PFSK-1 (cell line): Measurements from ENCODE around the gene STAMBPL1.

ENCODE experiments used
- FOXP2 ChIP-seq: optimal IDR thresholded peaks from 2 replicates; pipeline ENCODE3; 2011; ENCODE audit warnings: borderline replicate concordance, control low read depth, inconsistent platforms; ENCODE audit not compliant: insufficient read depth; ENCODE audit errors: extremely low read length, extremely low read depth
- POLR2AphosphoS5 ChIP-seq: IDR thresholded peaks from 2 replicates; pipeline ENCODE4 v1.6.1; 2012; ENCODE audit warnings: low read depth, mild to moderate bottlenecking, control low read depth, low read length, moderate library complexity
- REST ChIP-seq, 2 experiments: IDR thresholded peaks; 2 replicates each; pipeline versions ENCODE4 v1.6.1 to v1.8.0; 2011 to 2012; ENCODE audit warnings: low read depth in 2 of 2, low read length in 2 of 2, control low read depth in 1 of 2, inconsistent platforms in 1 of 2, mild to moderate bottlenecking in 1 of 2, moderate library complexity in 1 of 2; ENCODE audit not compliant: insufficient read depth in 1 of 2
- SIN3A ChIP-seq: IDR thresholded peaks from 2 replicates; pipeline ENCODE4 v1.6.1; 2012; ENCODE audit warnings: mild to moderate bottlenecking, low read length, moderate library complexity, borderline replicate concordance; ENCODE audit not compliant: insufficient read depth
- TAF1 ChIP-seq: IDR thresholded peaks from 2 replicates; pipeline ENCODE4 v1.6.1; 2012; ENCODE audit warnings: low read length, control low read depth, borderline replicate concordance; ENCODE audit not compliant: insufficient read depth

The STAMBPL1 gene

DNA sequence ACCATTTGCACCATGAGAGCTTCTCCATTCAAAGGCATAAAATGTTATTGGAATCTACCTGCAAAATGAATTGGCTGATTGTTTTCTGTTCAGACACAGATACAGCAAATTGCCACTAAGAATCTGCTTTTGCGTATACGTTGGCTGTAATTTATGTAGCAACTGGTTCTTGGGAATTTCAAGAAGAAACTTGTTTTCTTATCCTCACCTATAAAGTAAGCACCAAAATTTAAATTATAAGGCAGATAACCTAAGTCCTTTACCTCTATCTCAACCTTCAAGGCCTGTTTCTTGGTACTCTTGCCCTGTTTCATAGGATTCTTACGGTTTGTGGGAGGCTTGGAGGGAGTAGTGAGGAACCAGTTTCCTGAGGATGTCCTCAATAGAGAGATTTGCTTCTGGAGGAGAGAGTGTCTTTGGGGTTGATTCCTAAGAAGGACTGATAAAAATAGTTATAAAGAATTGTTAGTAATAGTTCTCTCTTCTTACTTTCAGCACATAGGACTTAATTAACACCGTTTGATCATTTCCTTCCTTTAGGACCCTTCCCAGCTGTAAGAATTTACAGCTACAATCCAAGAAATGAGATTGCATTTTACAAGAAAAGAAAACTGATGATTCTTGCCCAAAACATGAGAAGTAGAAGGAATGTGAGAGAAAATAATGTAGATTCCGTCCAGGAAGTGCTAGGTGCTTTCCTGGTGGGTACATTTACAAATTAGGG lies 2.0 kb downstream of the STAMBPL1 start:
- TF ChIP-seq SIN3A, result no peak

DNA sequence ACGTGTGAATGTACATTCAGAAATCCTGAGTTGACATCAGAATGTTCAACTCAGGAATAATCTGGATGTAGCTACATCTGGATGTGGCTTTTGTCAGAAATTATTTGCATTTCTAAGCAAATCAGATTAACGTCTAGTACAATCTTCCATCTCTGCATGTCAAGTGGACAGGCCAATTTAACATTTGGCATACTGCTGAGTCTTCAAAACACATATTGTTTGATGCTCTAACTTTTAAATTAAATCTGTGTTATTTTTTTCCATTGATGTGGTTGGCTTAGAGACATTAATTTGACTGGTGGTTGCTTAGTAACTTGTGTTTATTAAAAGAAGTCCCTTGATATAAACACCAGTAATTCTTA lies 3.4 kb downstream of the STAMBPL1 start:
- TF ChIP-seq POLR2AphosphoS5, result no peak
- no peak for TF ChIP-seq FOXP2
- TF ChIP-seq SIN3A, result no peak
- no peak for TF ChIP-seq TAF1
- TF ChIP-seq REST (IDR thresholded peaks at IDR 0.05; ENCODE audit: insufficient read depth in 1 of 2, low read depth in 2 of 2, low read length in 2 of 2), result no peak

DNA sequence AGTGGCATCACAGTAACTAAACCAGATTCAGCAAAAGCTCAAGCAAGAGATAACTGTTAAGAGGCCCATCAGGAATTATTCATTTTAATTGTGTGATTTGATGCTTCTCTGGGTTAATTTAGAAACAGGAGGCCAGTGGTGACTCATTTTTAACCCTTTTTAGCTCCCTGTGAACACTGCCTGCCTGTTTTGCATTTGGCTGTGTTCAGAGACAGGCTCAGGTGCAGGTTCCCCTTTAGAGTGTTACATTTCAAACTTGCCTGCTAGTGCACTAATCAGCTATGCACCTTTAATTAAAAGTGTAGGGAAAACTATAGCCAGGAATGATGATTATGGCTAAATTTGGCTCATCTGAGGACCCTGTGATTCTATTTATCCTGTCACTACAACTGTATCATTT lies 6.5 kb downstream of the STAMBPL1 start:
- TF ChIP-seq TAF1 (no peak), REST (IDR thresholded peaks at IDR 0.05; ENCODE audit: insufficient read depth in 1 of 2, low read depth in 2 of 2, low read length in 2 of 2) (no peak), POLR2AphosphoS5 (no peak), FOXP2 (no peak), SIN3A (no peak)

DNA sequence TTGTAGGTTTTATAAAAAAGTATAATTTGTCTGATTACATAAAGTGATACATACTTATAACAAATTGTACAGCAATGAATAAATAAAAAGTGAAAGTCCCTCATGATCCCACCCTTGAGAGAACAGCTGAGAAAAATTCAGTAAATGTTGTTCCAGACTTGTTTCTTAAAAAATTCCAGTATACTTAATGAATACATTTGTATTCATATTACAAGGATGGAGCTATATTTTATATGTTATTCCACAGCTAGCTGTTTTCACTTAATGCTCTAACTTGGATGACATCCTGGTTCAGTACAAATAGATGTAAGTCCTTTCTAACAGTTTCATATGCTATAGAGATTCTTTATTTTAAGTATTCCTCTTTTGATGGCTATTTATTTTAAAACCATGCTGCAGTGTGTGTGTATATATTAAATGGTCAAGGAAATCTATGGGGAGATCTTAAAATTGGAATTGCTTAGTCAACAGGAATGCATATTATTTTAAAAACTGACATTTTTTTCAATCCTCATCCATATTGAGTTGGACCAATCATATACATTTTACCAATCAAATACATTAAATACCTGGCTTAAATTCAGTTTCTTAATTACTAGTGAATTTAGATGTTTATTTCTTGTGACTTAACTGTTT lies 8.9 kb downstream of the STAMBPL1 start:
- TF ChIP-seq FOXP2 (no peak), POLR2AphosphoS5 (no peak), SIN3A (no peak), TAF1 (no peak), REST (IDR thresholded peaks at IDR 0.05; ENCODE audit: insufficient read depth in 1 of 2, low read depth in 2 of 2, low read length in 2 of 2) (no peak)

DNA sequence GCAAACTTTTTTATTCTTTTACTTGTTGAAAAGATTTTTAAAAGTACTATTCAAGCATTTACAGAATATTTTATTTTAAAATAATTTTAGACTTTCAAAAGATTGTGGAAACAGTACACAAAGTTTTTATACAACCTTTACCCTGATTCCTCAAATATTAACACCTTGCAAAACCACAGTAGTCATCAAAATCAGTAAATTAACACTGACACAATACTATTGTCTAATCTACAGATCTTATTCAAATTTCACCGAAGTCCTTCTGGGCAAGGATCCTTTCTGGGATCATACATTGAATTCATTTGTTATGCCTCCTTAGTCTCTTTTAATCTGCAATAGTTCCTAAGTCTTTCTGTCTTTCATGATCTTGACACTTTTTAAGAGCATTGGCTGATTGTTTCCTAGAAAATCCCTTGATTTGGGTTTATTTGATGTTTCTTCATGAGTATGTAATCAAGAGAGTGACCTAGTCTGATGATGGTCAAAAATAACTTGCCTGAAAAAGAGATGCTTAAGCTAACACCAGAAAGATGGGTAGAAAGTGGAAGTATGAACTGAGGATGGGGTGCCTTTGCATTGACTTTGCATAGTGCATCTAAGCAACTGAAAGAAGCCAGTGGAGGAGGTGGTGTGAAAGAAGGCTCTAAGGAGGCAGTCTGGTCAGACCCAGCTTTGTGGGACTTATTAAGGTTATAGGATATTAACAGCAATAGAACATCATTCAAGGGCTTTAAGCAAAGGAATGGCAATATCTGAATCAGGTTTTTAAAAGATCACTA lies 9.7 kb downstream of the STAMBPL1 start:
- TF ChIP-seq TAF1 (no peak), FOXP2 (no peak), POLR2AphosphoS5 (no peak), SIN3A (no peak), REST (IDR thresholded peaks at IDR 0.05; ENCODE audit: insufficient read depth in 1 of 2, low read depth in 2 of 2, low read length in 2 of 2) (no peak)
